NCI-H2107 treated with DMSO at 0.1 percent for 48 hours (cell line): Measurements from ENCODE around the gene CETN1.

ENCODE experiments used
- DNase-seq: peaks from one replicate; lab custom pipeline; 2025; ENCODE audit not compliant: unreplicated experiment; lab: John Stamatoyannopoulos, UW

CETN1 gene

DNA sequence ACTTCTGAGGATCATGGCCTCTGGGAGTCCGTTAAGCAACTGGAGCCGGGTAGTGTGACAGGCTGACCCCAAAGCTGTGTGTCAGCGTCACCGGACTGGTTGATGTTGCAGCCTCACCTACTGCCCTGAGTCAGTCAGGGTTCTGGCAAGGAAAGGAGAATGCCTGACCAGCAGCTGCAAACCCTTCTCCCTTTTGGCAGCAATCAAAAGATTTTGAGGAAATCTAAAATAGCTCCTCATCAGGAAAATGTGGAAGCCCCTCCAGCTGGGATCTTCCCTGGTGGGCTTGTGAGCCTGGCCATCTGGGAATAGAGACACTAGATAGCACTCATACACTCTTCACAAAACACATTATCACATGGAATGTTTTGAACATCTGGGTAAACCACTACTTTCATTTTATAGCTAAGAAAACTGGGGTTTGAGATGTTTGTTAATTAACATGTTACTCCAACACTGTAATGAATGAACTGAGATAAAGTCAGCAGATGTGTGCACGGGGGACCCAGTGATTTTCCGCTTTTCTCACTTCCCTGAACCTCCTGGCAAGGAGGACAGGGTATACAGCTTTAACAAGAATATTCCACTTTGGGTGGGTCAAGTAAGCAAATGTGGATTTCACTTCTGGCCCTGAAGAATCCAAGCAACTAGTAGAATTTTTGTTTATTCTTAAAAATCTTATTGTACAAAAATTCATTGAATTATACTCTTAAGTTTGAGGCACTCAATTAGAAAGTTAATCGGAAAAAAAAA lies 41.3 kb downstream of the CETN1 start:
- DNase-seq, result no peak

DNA sequence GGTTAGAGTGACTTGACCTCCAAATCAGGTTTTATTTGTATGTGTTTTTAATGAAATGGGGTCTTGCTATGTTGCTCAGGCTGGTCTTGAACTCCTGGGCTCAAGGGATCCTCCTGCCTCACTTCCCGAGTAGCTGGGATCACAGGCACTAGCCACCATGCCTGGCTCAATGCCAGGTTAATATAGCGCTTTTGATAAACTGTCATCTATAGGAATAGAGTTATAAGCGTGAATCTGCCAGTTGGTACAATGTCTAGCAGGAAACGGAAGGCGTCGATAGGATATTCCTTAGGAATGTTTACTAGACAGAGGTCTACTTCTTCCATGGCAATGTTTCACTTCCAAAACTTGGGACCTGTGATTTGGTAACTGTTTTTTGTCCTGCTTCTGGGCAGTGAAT lies 42.1 kb downstream of the CETN1 start:
- DNase-seq, result no peak

GRCh38 chr18:623761-624620 lies 43.8 kb downstream of the CETN1 start:
- peak; percentile 24 for DNase-seq

DNA sequence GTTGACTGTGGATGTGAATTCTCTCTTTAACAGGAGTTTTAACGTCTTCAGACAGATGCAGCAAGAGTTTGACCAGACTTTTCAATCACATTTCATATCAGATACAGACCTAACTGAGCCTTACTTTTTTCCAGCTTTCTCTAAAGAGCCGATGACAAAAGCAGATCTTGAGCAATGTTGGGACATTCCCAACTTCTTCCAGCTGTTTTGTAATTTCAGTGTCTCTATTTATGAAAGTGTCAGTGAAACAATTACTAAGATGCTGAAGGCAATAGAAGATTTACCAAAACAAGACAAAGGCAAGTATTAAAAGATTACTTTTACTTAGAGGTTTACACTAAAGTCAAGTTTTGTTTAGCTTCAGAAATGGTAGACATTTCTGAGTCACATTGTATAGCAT lies 47.1 kb downstream of the CETN1 start:
- no peak for DNase-seq

GRCh38 chr18:629269-630150 lies 49.3 kb downstream of the CETN1 start:
- DNase-seq, result no peak

DNA sequence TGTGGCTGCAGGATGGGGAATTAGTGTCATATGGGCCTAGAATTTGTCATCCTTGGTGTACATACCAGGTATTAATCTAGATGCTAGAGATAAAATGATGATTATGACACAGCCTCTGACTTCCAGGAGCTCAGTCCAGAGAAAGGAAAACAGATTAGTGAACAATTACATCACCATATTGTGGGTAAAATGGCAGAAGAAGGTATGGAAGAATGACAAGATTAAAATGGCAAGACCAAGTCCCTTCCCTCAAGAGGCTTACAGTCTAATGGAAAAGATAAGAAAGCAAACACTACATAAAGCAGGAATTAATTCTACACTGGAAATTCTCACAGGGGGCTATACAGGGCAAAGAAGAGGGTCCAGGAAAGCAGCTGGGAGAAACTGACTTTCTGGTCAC lies 51.4 kb downstream of the CETN1 start:
- no peak for DNase-seq
